ENCODE data around the gene ZNF318.

GRCh38 chr6:43399932-43400487 lies 30.6 kb upstream of the ZNF318 start:
- TF ChIP-seq EZH2 (IDR thresholded peaks at IDR 0.05) = no peak
- TF ChIP-seq POLR2AphosphoS5 (IDR thresholded peaks at IDR 0.05; ENCODE audit: borderline replicate concordance, low read depth, low read length) = no peak

Data from SK-N-MC (cell line).